Activated T-helper 1 cell treated with anti-CD3 and anti-CD28 coated beads, Interleukin-2, amount 50 U/mL, for 16 hours (primary cell): ENCODE data around the gene HOXA11.
A peak's percentile ranks its signal among the peaks of the same experiment; 100 is the strongest.

ENCODE experiments used
- DNase-seq, 2 donors: peaks; one replicate each; pipeline ENCODE4 v3.0.0-alpha.2; 2020; ENCODE audit warnings: low read depth in 1 of 2, low spot score in 1 of 2

HOXA11 gene

GRCh38 chr7:27171325-27171636 lies 13.8 kb downstream of the HOXA11 start:
- DNase-seq, result no peak

- no peak for DNase-seq
Observed at GRCh38 chr7:27170426-27171324, 14.4 kb downstream of the HOXA11 start.

DNA sequence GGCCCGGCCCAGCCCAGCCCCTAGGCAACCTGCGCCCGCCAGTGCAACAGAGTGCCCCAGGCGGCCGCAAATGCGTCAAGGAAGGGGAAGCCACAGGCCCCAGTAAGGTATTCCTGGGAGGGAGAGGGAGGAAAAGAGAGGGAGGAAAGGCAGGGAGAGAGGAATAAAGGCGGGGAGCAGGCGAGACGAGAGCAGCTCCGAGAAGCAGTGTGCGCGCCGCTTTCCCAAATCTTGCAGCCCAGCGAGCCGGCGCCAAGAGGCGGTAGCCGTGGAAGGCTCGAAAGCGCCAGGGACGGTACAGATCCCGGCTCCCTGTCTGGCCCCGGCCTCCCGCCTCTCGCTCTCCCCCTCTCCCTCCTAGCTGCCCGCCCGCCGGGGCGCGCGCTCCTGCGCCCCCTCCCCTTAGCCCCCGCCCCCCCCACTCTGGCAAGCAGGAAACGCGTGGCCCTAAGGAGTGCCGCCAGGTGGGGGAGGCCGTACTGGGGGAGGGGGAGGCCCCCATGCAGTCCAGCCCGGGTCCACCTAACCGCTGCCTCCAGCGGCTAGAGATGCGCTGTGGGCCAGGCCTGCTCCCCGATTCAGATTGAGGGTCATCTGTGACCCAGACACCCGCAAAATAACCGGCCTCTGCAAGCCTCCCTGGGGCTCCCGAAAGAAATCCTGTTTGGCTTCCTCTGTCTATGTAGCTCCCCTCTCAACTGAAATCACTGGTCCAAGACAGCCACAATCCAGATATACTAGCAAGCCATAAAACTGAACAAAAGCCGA lies 15.2 kb downstream of the HOXA11 start:
- no peak for DNase-seq

DNA sequence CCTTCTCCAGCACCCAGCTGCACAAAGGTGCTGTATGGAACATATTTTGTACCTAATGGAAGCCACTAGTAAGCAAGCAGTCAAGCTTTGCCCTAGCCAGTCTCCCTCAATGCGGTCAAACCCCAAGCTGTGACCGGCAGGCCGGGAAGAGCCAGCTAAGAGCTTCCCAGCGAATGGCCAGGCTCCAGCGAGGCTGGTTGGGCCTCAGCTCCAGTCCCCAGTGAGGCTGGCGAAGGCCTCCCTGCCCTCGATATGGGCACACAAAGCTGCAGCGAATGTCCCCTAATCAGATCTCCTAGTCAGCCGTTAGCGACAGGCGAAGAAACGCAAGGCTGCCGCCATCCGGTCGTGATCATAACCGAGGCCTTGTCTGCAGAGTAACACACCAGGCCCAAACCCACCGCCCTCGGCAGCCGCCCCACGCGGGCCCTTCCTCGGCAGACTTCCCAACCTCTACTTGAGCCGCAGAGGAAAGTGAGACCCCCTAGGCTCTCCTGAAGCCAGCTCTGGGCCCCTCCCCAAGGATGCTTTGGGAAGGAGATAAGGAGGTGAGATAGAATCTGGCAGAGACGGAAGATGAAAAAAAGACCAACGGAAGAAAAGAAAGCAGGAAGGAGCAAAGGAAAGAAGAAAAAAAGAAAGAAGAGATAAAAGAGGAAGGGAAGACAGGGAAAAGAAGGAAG lies 16.6 kb downstream of the HOXA11 start:
- DNase-seq, result no peak

- no peak for DNase-seq
Observed at GRCh38 chr7:27167916-27168264, 17.1 kb downstream of the HOXA11 start.

- DNase-seq, result no peak
Observed at GRCh38 chr7:27166531-27167505, 18.2 kb downstream of the HOXA11 start.

DNA sequence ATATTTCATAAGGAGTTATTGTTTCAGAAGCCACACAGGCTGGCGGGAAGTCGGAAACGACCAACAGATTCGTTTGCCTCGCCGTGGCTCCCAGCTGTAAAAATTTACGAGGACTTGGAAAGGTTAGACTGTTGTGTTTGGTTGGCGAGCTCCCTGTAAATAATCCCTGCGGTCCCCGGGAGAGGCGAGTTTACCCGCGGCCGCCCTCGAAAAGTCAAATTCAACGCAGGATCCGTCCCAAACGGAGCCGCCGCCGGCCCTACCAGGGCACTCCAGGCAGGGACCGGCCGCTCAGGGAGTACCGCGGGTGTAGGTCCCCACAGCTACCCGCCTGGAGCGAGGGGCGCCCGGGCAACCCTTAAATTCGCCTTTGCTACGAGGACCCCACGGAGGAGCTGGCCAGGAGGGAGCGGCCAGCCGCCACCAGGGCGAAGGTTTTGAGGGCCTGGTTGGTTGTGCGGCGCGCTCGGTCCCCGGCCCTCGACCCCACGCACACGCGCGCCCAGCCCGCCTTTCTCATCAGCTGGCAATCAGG lies 19.0 kb downstream of the HOXA11 start:
- DNase-seq, result no peak

GRCh38 chr7:27165089-27165995 lies 19.7 kb downstream of the HOXA11 start, which contains the start of gene HOXA9:
TSS of gene HOXA9 (minus strand) at chr7:27165537. CDS start at chr7:27165457, 80 bp downstream.
- DNase-seq, result no peak

- DNase-seq, result no peak
Observed at GRCh38 chr7:27164367-27165088, 20.5 kb downstream of the HOXA11 start.

GRCh38 chr7:27164045-27164366 lies 21.0 kb downstream of the HOXA11 start:
- DNase-seq, result no peak

DNA sequence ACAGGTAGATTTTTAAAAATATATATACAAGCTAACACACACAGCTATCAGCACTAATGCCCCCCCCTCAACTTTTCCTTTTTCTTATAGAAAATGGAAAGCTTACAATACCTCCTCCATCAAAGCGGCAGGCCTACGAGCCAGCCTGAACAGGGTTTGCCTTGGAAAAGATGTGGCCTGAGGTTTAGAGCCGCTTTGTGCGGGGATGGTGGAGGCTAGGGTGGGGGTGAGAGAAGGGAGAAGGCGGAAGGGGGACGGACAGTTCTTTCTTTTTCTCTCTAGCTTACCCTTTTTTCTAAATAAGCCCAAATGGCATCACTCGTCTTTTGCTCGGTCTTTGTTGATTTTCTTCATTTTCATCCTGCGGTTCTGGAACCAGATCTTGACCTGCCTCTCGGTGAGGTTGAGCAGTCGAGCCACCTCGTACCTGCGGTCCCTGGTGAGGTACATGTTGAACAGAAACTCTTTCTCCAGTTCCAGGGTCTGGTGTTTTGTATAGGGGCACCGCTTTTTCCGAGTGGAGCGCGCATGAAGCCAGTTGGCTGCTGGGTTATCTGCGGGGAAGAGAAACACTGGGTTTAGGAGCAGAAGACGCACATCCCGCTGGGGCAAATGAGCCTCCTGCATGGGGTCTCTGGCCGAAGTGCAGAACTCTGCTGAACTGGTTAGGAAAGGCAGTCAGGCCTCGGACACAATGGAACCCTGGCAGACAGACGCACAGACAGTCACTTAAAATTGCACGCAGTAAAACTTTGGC lies 21.6 kb downstream of the HOXA11 start:
- DNase-seq, result no peak

DNA sequence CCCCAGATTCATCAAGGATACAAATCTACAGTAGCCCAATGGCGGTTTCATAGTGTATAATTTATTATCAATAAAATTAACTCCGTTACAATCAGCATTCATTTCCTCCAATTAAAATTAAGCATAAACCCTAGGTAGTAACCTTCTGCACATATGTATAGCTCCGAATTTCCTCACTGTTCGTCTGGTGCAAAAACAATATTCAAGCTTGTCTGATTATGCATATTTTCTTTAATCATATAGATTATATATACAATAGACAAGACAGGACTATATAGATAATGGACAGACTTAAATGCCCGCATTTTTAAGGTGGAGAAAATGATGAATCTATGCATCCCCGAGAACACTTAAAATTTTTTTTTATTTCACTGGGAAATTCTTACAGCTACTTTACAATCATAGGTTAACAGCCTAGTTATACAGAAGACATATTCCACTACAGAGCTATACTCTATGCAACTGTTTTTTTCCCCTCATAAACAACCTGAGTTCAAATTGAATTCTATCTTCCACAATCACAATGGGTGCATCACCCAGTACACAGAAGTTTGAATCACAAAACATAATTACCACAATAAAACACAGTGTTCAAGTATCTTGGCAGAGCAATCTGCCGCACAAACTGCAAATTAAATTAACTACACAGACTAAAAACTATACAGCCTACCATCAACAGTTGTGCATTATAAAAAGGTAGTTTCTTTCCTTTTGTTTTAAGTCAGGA lies 22.3 kb downstream of the HOXA11 start:
- DNase-seq, result no peak

DNA sequence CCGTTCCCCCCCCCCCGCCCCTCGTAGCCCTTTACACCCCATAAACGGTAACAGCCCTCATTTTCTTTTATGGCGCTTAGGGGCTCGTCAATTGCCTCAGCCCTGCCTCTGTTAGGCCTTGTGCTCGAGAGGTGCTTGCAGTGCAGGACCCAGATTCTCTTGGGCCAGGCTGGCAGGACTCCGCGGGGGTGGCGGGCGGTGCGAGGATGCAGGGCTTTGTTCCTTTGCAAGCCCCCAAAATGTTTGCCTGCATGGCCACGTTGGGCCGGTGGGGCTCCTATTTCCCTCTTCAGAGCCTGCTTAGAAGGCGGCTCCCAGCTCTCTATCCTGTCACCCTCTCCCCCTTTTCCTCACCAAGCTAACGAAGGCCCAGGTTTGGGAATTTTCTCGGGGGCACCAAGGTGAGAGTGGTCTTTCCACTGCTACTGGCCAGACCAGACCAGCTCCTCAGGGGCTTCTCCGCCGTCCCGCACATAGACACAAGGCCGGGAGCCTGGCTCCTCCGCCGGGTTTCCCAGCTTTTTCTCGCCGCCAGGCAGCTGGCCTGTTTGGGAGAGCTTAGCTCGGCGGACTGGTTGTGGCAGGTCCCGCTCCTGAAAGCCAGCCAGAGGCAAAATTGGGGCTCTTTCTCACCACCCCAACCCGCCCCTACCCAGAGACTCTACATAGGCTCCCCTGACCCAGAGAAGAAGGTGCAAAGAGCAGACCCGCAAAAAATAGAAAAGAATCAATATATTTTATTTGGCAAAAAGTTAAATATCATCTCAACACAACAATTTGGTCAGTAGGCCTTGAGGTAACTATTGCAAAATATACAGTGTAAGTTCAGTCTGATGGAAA lies 23.1 kb downstream of the HOXA11 start:
- no peak for DNase-seq

DNA sequence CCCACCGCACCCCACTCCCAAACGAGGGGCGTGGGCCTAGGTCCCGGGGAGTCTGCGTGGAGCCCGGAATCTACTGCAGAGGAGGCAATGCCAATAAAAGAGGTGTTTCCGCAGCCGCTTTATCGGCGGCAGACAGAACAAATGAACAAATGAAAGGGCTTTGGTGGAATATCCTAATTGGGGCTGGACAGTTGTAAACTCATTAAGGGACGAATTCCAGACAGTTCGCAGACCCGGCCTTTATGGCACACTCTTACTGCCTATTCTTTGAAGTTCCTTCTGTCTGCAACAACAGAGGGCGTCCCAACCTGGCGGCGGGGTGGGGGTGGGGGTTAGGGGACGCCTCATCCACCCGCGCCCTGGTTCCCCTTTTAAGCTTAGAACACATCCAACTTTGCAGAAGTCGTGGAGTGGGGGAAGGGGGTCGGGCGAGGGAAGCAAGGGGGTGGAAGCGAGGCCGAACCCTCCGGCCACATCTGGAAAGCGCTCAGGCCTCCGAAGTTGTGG lies 23.8 kb downstream of the HOXA11 start:
- DNase-seq, result no peak

DNA sequence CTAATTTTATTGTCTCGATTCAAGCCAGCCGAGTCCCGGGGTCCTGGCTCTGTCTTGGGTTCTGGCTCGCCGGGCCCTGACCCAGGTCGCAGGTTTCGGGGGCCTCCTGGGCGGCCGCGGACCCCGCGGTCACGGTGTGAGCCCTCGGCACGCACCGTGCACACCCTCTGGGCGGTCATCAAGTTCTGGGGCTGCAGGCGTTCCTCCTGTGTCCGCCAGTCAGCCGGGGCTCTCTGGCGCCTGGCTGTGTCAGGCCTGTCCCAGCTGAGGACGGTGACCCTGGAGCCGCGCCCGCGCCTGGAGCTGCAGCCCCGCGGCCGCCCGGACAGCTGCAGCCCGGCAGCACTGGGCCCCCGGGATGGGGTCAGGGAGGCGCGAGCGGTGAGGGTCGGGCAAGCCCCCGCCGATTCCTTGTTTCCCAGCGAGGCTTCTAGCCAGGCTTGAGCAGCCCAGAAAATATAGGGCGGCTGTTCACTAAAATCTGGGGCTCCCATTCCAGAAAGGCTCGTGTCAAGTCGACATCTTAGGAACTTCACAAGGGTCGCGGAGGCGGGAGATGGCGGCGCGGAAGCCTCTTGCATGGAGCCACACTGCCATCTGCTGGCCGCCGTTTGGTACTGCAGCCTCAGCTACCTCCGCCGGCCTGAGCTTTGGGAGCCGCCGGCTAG lies 24.4 kb downstream of the HOXA11 start:
- DNase-seq, result peak; percentile 78 to 80

DNA sequence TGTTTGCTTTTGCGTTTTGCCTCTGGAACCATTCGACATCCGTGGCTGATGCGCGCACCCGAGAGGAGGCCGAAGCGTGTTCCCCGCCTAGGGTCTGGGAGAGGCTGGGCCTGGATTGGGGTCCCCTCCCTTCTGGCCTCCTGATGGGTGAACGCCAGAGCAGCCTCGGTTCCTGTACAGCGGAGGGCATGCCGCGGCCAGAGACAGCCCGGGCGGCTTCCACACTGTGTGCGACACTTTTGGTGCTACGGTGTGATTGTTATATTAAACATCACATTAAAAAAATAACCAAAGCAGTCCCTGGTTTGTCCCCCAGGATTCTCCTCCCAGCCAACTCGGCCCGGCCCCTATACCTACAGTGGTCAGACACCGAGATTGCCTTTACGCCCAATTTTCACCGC lies 24.9 kb downstream of the HOXA11 start:
- no peak for DNase-seq
